B cell (primary cell): Measurements from ENCODE around the gene ZDHHC12. TPM values are rescaled to one million over a fixed set of nuclear protein-coding genes. Genes with fewer than 3 reads are reported as not detected.

Experiments
- ATAC-seq: fragments of 200-7000 bp; cut with Tn5 transposase; one replicate; pipeline ENCODE4 v1.10.0; 2021; ENCODE audit warnings: low read depth, mild to moderate bottlenecking, moderate number of reproducible peaks, moderate library complexity
- CTCF ChIA-PET: fragments of 350-600 bp; sonication (Branson Sonifier 250); formaldehyde crosslinking; loops from one replicate; lab custom pipeline; 2021; ENCODE audit warnings: antibody characterized with exemption, inconsistent platforms; lab: Charles Lee
- POLR2A ChIA-PET: fragments of 350-600 bp; sonication (Branson Sonifier 250); formaldehyde crosslinking; loops from one replicate; lab custom pipeline; 2021; ENCODE audit warnings: antibody characterized with exemption; lab: Charles Lee
- DNase-seq: peaks from one replicate; pipeline ENCODE4 v3.0.0; 2013
- H2AFZ ChIP-seq: 2 replicates; pipeline ENCODE4 v1.6.1; 2012; ENCODE audit warnings: mild to moderate bottlenecking, low read depth, low read length; ENCODE audit not compliant: insufficient read depth, poor library complexity, severe bottlenecking
- H3K27ac ChIP-seq, 2 donors: 1 replicate in 1 of 2; 2 replicates in 1 of 2; pipeline ENCODE4 v1.5.1; 2012 to 2013; ENCODE audit warnings: low read length in 2 of 2, mild to moderate bottlenecking in 2 of 2, moderate library complexity in 1 of 2
- H3K27me3 ChIP-seq, 4 experiments: fragments of 200-600 bp in 1 of 4; sonication (generic) in 1 of 4; replicated peaks in 1 of 4; 1 replicate in 2 of 4; 2 replicates in 2 of 4; pipeline versions ENCODE4 v1.6.1 to v1.7.0; 2013 to 2016; ENCODE audit warnings: low read length in 3 of 4, mild to moderate bottlenecking in 2 of 4, mixed read lengths in 1 of 4, moderate library complexity in 1 of 4; ENCODE audit not compliant: insufficient read depth in 4 of 4, control insufficient read depth in 3 of 4; ENCODE audit errors: control extremely low read depth in 1 of 4
- H3K36me3 ChIP-seq, 2 experiments: replicated peaks in 1 of 2; 1 replicate in 1 of 2; 2 replicates in 1 of 2; pipeline versions ENCODE4 v1.6.1 to v1.7.1; 2013; ENCODE audit warnings: low read length in 1 of 2; ENCODE audit not compliant: insufficient read depth in 2 of 2, control insufficient read depth in 1 of 2; ENCODE audit errors: control extremely low read depth in 1 of 2, extremely low read depth in 1 of 2
- H3K4me1 ChIP-seq, 2 donors: fragments of 200-600 bp in 1 of 2; sonication (generic) in 1 of 2; 1 replicate in 1 of 2; 2 replicates in 1 of 2; pipeline versions ENCODE4 v1.5.1 to v1.6.1; 2013 to 2017; ENCODE audit warnings: low read length in 2 of 2; ENCODE audit not compliant: control insufficient read depth in 2 of 2, insufficient read depth in 2 of 2
- H3K4me2 ChIP-seq: replicated peaks from 2 replicates; pipeline ENCODE3; 2012; ENCODE audit warnings: mild to moderate bottlenecking, low read depth, low read length; ENCODE audit not compliant: poor library complexity, severe bottlenecking
- H3K4me3 ChIP-seq, 5 experiments: fragments of 200-600 bp in 1 of 5; sonication (generic) in 1 of 5; 1 replicate in 3 of 5; 2 replicates in 2 of 5; pipeline versions ENCODE4 v1.5.1 to v1.7.0; 2011 to 2016; ENCODE audit warnings: low read length in 4 of 5, mild to moderate bottlenecking in 4 of 5, low read depth in 2 of 5, control low read depth in 1 of 5, moderate library complexity in 1 of 5; ENCODE audit not compliant: insufficient read depth in 1 of 5; ENCODE audit errors: control extremely low read depth in 1 of 5, extremely low read depth in 1 of 5
- H3K79me2 ChIP-seq: fragments of 200-600 bp; sonication (generic); one replicate; pipeline ENCODE4 v1.6.0; 2016; ENCODE audit warnings: low read length; ENCODE audit not compliant: control insufficient read depth, insufficient read depth
- H3K9ac ChIP-seq: fragments of 200-600 bp; sonication (generic); 2 replicates; pipeline ENCODE4 v1.6.1; 2017; ENCODE audit warnings: mild to moderate bottlenecking, low read length, moderate library complexity
- H3K9me3 ChIP-seq, 3 donors: one replicate each; pipeline versions ENCODE4 v1.6.1 to v1.7.1; 2013; ENCODE audit warnings: low read length in 2 of 3; ENCODE audit not compliant: control insufficient read depth in 2 of 3, insufficient read depth in 1 of 3; ENCODE audit errors: control extremely low read depth in 1 of 3
- H4K20me1 ChIP-seq: 2 replicates; pipeline ENCODE4 v1.6.0; 2012; ENCODE audit warnings: mild to moderate bottlenecking, low read length; ENCODE audit not compliant: insufficient read depth, control insufficient read depth, poor library complexity, severe bottlenecking
- H3K27ac Mint-ChIP-seq: one replicate; pipeline ENCODE4 v1.8.0; 2021; ENCODE audit warnings: mixed read lengths
- H3K27me3 Mint-ChIP-seq: one replicate; pipeline ENCODE4 v1.8.0; 2021; ENCODE audit warnings: mixed read lengths
- H3K4me1 Mint-ChIP-seq: one replicate; pipeline ENCODE4 v1.8.0; 2021; ENCODE audit warnings: mixed read lengths
- H3K4me3 Mint-ChIP-seq: one replicate; pipeline ENCODE4 v1.8.0; 2021; ENCODE audit warnings: mixed read lengths
- H3K9me3 Mint-ChIP-seq: one replicate; pipeline ENCODE4 v1.8.0; 2022; ENCODE audit warnings: mixed read lengths; ENCODE audit not compliant: insufficient read depth
- CTCF ChIP-seq: fragments of 200-600 bp; IDR thresholded peaks from one replicate; pipeline ENCODE4 v1.8.0; 2022; ENCODE audit warnings: antibody characterized with exemption, mild to moderate bottlenecking
- EZH2 ChIP-seq: IDR thresholded peaks from 2 replicates; pipeline ENCODE4 v1.6.1; 2012; ENCODE audit warnings: borderline replicate concordance, low read depth, mild to moderate bottlenecking, moderate library complexity, low read length; ENCODE audit not compliant: insufficient read depth, poor library complexity, severe bottlenecking
- WGBS: methylation state at CpG from one replicate; pipeline ENCODE4 v1.1.5; 2013; ENCODE audit warnings: missing lambda C conversion rate; ENCODE audit not compliant: insufficient coverage; 5-methylcytosine and 5-hydroxymethylcytosine counted together
- intact Hi-C: fragments of 100-400 bp; cut with micrococcal nuclease; formaldehyde crosslinking; loops from one replicate; pipeline ENCODE4 v1.10.0; 2022
- polyA plus RNA-seq: library from polyadenylated mRNA; depleted of rRNA; stranded (reverse); fragments of >200 nt; gene quantifications from 2 replicates; pipeline ENCODE4 v1.2.3, GENCODE V29; 2012
- total RNA-seq, 2 donors: library from RNA; stranded (reverse); fragments of 120-200 nt in 1 of 2; gene quantifications; 1 replicate in 1 of 2; 2 replicates in 1 of 2; pipeline versions ENCODE4 v1.2.3 to v1.2.4, GENCODE V29; 2013 to 2022

Gene ZDHHC12
- total and polyA plus RNA-seq, 2 donors (not counting 1 experiment from before 2014, with no cell fraction given), result 28.5 to 47.0 TPM

- ChIA-PET CTCF (no interaction called here), POLR2A (no interaction called here)
Observed at GRCh38 chr9:128747241-128747640, 23.3 kb upstream of the ZDHHC12 start.

GRCh38 chr9:128743421-128743820 lies 19.5 kb upstream of the ZDHHC12 start:
- no peak overlapping the region for H3K4me3 Mint-ChIP-seq
- CTCF ChIA-PET, result no interaction called here
- WGBS, result no CpG with 5 or more reads among the region's 1 CpG
- TF ChIP-seq CTCF, result no peak
- TF ChIP-seq EZH2, result no peak
- H3K4me1 Mint-ChIP-seq, result no peaks in the 10 kb centered on the region
- POLR2A ChIA-PET, result interaction anchor here (0.8 kb wide), 1 partner anchor 74 kb away, joined by 3 read pairs; no protein-coding TSS in a partner anchor
- no peak for DNase-seq
- H3K27ac Mint-ChIP-seq, result no peak overlapping the region
- no peaks in the 10 kb centered on the region for H3K79me2 ChIP-seq
- ATAC-seq, result no peak
- peaks cover 0 to 3% (median 0%) of the 10 kb centered on the region in 3 donors for H3K9me3 ChIP-seq
- no peak overlapping the region for H3K9ac ChIP-seq
- H3K4me1 ChIP-seq, result no peaks in the 10 kb centered on the region
- no peaks in the 10 kb centered on the region for H3K9me3 Mint-ChIP-seq
- no peak overlapping the region for H2AFZ ChIP-seq
- no peak overlapping the region for H3K4me2 ChIP-seq
- no peaks in the 10 kb centered on the region for H4K20me1 ChIP-seq
- H3K27me3 ChIP-seq, result no peaks in the 10 kb centered on the region
- H3K4me3 ChIP-seq, result no peak overlapping the region
- H3K27ac ChIP-seq, result no peak overlapping the region
- intact Hi-C loops, result no loop called here
- no peaks in the 10 kb centered on the region for H3K27me3 Mint-ChIP-seq
- H3K36me3 ChIP-seq, result peaks cover 0 to 22% of the 10 kb centered on the region in 2 experiments

More at GRCh38 chr9:128747241-128747640, 23.3 kb upstream of the ZDHHC12 start:
- H3K4me1 Mint-ChIP-seq, result no peaks in the 10 kb centered on the region
- Histone ChIP-seq H3K27ac (no peak overlapping the region), H2AFZ (no peak overlapping the region), H4K20me1 (no peaks in the 10 kb centered on the region), H3K36me3 (peaks cover 0 to 17% of the 10 kb centered on the region in 2 experiments), H3K79me2 (no peaks in the 10 kb centered on the region), H3K9me3 (peaks cover 0 to 3% (median 0%) of the 10 kb centered on the region in 3 donors), H3K4me1 (no peaks in the 10 kb centered on the region), H3K4me2 (no peak overlapping the region), H3K9ac (no peak overlapping the region), H3K27me3 (no peaks in the 10 kb centered on the region), H3K4me3 (no peak overlapping the region)
- no CpG with 5 or more reads among the region's 1 CpG for WGBS
- H3K27me3 Mint-ChIP-seq, result no peaks in the 10 kb centered on the region
- H3K27ac Mint-ChIP-seq, result no peak overlapping the region
- TF ChIP-seq EZH2 (no peak), CTCF (no peak)
- ATAC-seq (no peak), DNase-seq (no peak)
- no peaks in the 10 kb centered on the region for H3K9me3 Mint-ChIP-seq
- intact Hi-C loops, result no loop called here
- H3K4me3 Mint-ChIP-seq, result no peak overlapping the region
